ENCODE results near the gene TMEM107.

TMEM107 gene

GRCh38 chr17:8125154-8125946 is 50.8 kb downstream of the TMEM107 start:
- Mint-ChIP-seq H3K27me3 (ENCODE audit: low read depth) (peaks cover 53% of the 10 kb centered on the region), H3K4me1 (ENCODE audit: low read depth) (peaks cover 45% of the 10 kb centered on the region), H3K27ac (peak overlapping the region; percentile 80), H3K4me3 (peak overlapping the region; percentile 92), H3K9me3 (no peaks in the 10 kb centered on the region), H3K36me3 (ENCODE audit: low read depth) (peaks cover 7% of the 10 kb centered on the region)

GRCh38 chr17:8124350-8125153 is 51.6 kb downstream of the TMEM107 start:
- H3K36me3 Mint-ChIP-seq (ENCODE audit: low read depth), result peaks cover 9% of the 10 kb centered on the region
- H3K4me1 Mint-ChIP-seq (ENCODE audit: low read depth), result peaks cover 53% of the 10 kb centered on the region
- peak overlapping the region; percentile 80 for H3K27ac Mint-ChIP-seq
- peak overlapping the region; percentile 92 for H3K4me3 Mint-ChIP-seq
- H3K9me3 Mint-ChIP-seq, result no peaks in the 10 kb centered on the region
- peaks cover 53% of the 10 kb centered on the region for H3K27me3 Mint-ChIP-seq (ENCODE audit: low read depth)

GRCh38 chr17:8123695-8124349 is 52.4 kb downstream of the TMEM107 start, which contains the start of gene HES7:
HES7 (minus strand) TSS chr17:8124106; CDS start chr17:8124084, 22 bp downstream.
- H3K4me3 Mint-ChIP-seq, result peak within 1 kb of the TSS; percentile 92
- H3K4me1 Mint-ChIP-seq (ENCODE audit: low read depth), result peaks cover 58% of the 10 kb centered on the region
- H3K27ac Mint-ChIP-seq, result peak within 1 kb of the TSS; percentile 80
- H3K27me3 Mint-ChIP-seq (ENCODE audit: low read depth), result peaks cover 56% of the 10 kb centered on the region
- peaks cover 12% of the 10 kb centered on the region for H3K36me3 Mint-ChIP-seq (ENCODE audit: low read depth)
- no peaks in the 10 kb centered on the region for H3K9me3 Mint-ChIP-seq

GRCh38 chr17:8122924-8123694 is 53.1 kb downstream of the TMEM107 start:
- H3K36me3 Mint-ChIP-seq (ENCODE audit: low read depth), result peaks cover 13% of the 10 kb centered on the region
- H3K27me3 Mint-ChIP-seq (ENCODE audit: low read depth), result peaks cover 63% of the 10 kb centered on the region
- peaks cover 65% of the 10 kb centered on the region for H3K4me1 Mint-ChIP-seq (ENCODE audit: low read depth)
- no peaks in the 10 kb centered on the region for H3K9me3 Mint-ChIP-seq
- H3K4me3 Mint-ChIP-seq, result peak overlapping the region; percentile 92
- peak overlapping the region; percentile 56 for H3K27ac Mint-ChIP-seq

Measured in T-helper 1 cell treated with Interleukin-12 subunit alpha and Interleukin-12 subunit beta and Interleukin-4 antibody, amounts not matched to agents 30 μg/mL and 1 μg/mL, for 36 hours (primary cell).